HG03045 (cell line): ENCODE data around the gene BCAR1.

Experiments
- ATAC-seq: cut with Tn5 transposase; IDR thresholded peaks from one replicate; pipeline ENCODE4 v1.9.1; 2021; ENCODE audit warnings: mild to moderate bottlenecking, moderate library complexity; ENCODE audit not compliant: unreplicated experiment

Gene BCAR1

GRCh38 chr16:75179208-75179607, 72.2 kb downstream of the BCAR1 start:
- no peak for ATAC-seq
